ENCODE measurements around the gene PDZRN3.

DNA sequence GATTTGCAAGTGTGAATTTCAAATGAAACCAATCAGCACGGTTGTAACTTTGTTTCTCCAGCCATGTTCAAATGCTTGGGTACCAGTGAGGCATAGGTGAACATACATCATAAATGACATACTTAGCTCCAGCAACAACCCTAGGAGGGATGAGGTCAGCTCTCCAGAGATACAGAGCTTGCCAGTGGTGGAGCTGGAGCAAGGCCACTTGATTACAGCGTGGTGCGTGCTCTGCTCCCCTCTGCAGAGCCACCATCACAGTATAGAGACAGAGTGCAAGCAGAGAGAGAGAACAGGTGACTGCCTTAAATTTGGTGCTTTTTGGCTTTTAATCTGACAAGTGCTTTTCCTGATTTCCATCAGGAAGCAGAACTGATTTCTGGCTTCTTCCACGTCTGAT is 275.1 kb downstream of the PDZRN3 start:
- TF ChIP-seq CTCF (IDR thresholded peaks at IDR 0.05) (no peak), EP300 (IDR thresholded peaks at IDR 0.05) (no peak), POLR2A (IDR thresholded peaks at IDR 0.05) (no peak), POLR2AphosphoS5 (IDR thresholded peaks at IDR 0.05) (no peak)
